DMS 273 treated with DMSO at 0.1 percent for 48 hours (cell line): Measurements from ENCODE around the gene SSTR5.
"Not testable (repeated sequence)": the region's sequence is repeated elsewhere in the genome, so short reads cannot be mapped to it uniquely, and the experiment has no call there.

Experiments used
- DNase-seq: peaks from one replicate; lab custom pipeline; 2025; lab: John Stamatoyannopoulos, UW

The SSTR5 gene

GRCh38 chr16:1073566-1074378 lies 1.2 kb downstream of the SSTR5 start:
- DNase-seq: no peak

GRCh38 chr16:1074379-1074649 lies 1.8 kb downstream of the SSTR5 start:
- no peak for DNase-seq

- no peak for DNase-seq
Observed at GRCh38 chr16:1075546-1075945, 3.0 kb downstream of the SSTR5 start.

- DNase-seq: no peak
Observed at GRCh38 chr16:1076801-1077576, 4.4 kb downstream of the SSTR5 start.

- DNase-seq: no peak
Observed at GRCh38 chr16:1077877-1078578, 5.5 kb downstream of the SSTR5 start.

GRCh38 chr16:1078579-1079021 lies 6.1 kb downstream of the SSTR5 start:
- peak; percentile 57 for DNase-seq

- no peak for DNase-seq
Observed at GRCh38 chr16:1079341-1079740, 6.8 kb downstream of the SSTR5 start.

- DNase-seq: no peak
Observed at GRCh38 chr16:1079786-1080525, 7.4 kb downstream of the SSTR5 start.

GRCh38 chr16:1080801-1081733 lies 8.5 kb downstream of the SSTR5 start:
- no peak for DNase-seq

- no peak for DNase-seq
Observed at GRCh38 chr16:1081734-1082265, 9.3 kb downstream of the SSTR5 start.

- no peak for DNase-seq
Observed at GRCh38 chr16:1082266-1082951, 9.9 kb downstream of the SSTR5 start.

GRCh38 chr16:1082952-1083675 lies 10.6 kb downstream of the SSTR5 start:
- DNase-seq: no peak

- DNase-seq: no peak
Observed at GRCh38 chr16:1084971-1085370, 12.4 kb downstream of the SSTR5 start.

GRCh38 chr16:1086443-1086842 lies 13.9 kb downstream of the SSTR5 start:
- not testable (repeated sequence) for DNase-seq

- DNase-seq: no peak
Observed at GRCh38 chr16:1088295-1089170, 16.0 kb downstream of the SSTR5 start.

- no peak for DNase-seq
Observed at GRCh38 chr16:1089439-1089821, 16.9 kb downstream of the SSTR5 start.

GRCh38 chr16:1089822-1090619 lies 17.5 kb downstream of the SSTR5 start:
- DNase-seq: no peak
